ENCODE measurements around the gene NFIC.
"Not testable (repeated sequence)": the region's sequence is repeated elsewhere in the genome, so short reads cannot be mapped to it uniquely, and the experiment has no call there.

The NFIC gene

GRCh38 chr19:3398114-3398899, 31.9 kb downstream of the NFIC start:
- no peak for TF ChIP-seq CTCF (IDR thresholded peaks at IDR 0.05; ENCODE audit: low read length, missing control alignments)
- no peak overlapping the region for H3K4me3 ChIP-seq (replicated peaks; ENCODE audit: low read depth, low read length)
- no peak for DNase-seq (ENCODE audit: low read depth)

- no peak for TF ChIP-seq CTCF (IDR thresholded peaks at IDR 0.05; ENCODE audit: low read length, missing control alignments)
- H3K4me3 ChIP-seq (replicated peaks; ENCODE audit: low read depth, low read length), result no peak overlapping the region
- no peak for DNase-seq (ENCODE audit: low read depth)
These were observed 32.5 kb downstream of the NFIC start for GRCh38 chr19:3398900-3399278.

- not testable (repeated sequence) for H3K4me3 ChIP-seq (replicated peaks; ENCODE audit: low read depth, low read length); DNase-seq (ENCODE audit: low read depth)
These were observed 32.9 kb downstream of the NFIC start for GRCh38 chr19:3399311-3399710.

GRCh38 chr19:3401004-3401768, 34.8 kb downstream of the NFIC start:
- no peak for DNase-seq (ENCODE audit: low read depth)
- no peak for TF ChIP-seq CTCF (IDR thresholded peaks at IDR 0.05; ENCODE audit: low read length, missing control alignments)
- H3K4me3 ChIP-seq (replicated peaks; ENCODE audit: low read depth, low read length), result no peak overlapping the region

- no peak overlapping the region for H3K4me3 ChIP-seq (replicated peaks; ENCODE audit: low read depth, low read length)
- TF ChIP-seq CTCF (IDR thresholded peaks at IDR 0.05; ENCODE audit: low read length, missing control alignments), result no peak
- DNase-seq (ENCODE audit: low read depth), result no peak
These were observed 36.5 kb downstream of the NFIC start for GRCh38 chr19:3402631-3403443.

GRCh38 chr19:3403489-3404323, 37.3 kb downstream of the NFIC start:
- DNase-seq (ENCODE audit: low read depth), result peak; percentile 95
- no peak for TF ChIP-seq CTCF (IDR thresholded peaks at IDR 0.05; ENCODE audit: low read length, missing control alignments)

More at GRCh38 chr19:3403489-3404323, 37.3 kb downstream of the NFIC start:
- no peak overlapping the region for H3K4me3 ChIP-seq (replicated peaks; ENCODE audit: low read depth, low read length)

Data from fibroblast of pulmonary artery (primary cell).